K562 (cell line): Measurements from ENCODE around the gene SLC49A3. TPM values are rescaled to one million over a fixed set of nuclear protein-coding genes. Genes with fewer than 3 reads are reported as not detected.

Experiments
- BCL6 ChIP-seq: fragments of 250-450 bp; sonication (Bioruptor Pico); IDR thresholded peaks from 2 replicates; pipeline ENCODE4 v1.4.0; 2020
- BHLHE40 ChIP-seq: IDR thresholded peaks from 2 replicates; pipeline ENCODE4 v1.6.1; 2011; ENCODE audit warnings: low read length, improper control_type of control experiment
- COPS2 ChIP-seq: fragments of 450-650 bp; conservative IDR thresholded peaks from 2 replicates; pipeline ENCODE4 v1.6.1; 2016; ENCODE audit warnings: mild to moderate bottlenecking, moderate library complexity
- ESRRA ChIP-seq: fragments of 450-650 bp; IDR thresholded peaks from 2 replicates; pipeline ENCODE4 v1.6.1; 2014; ENCODE audit warnings: low read depth, mild to moderate bottlenecking, moderate library complexity, borderline replicate concordance
- FOXJ2 ChIP-seq: fragments of 200-800 bp; sonication (Bioruptor generic); IDR thresholded peaks from 2 replicates; pipeline ENCODE4 v1.6.1; 2016; ENCODE audit warnings: missing genetic modification characterization, missing compliant biosample characterization
- FOXK1 ChIP-seq: sonication (generic); formaldehyde crosslinking; IDR thresholded peaks from 2 replicates; pipeline ENCODE4 v1.8.0; 2022; ENCODE audit warnings: missing genetic modification reagents, mild to moderate bottlenecking, borderline replicate concordance
- HMG20B ChIP-seq: fragments of 250-450 bp; sonication (Bioruptor Pico); IDR thresholded peaks from 2 replicates; pipeline ENCODE4 v1.5.0; 2021; ENCODE audit warnings: mild to moderate bottlenecking
- JUN ChIP-seq, 2 experiments: sonication (generic) in 1 of 2; formaldehyde crosslinking in 1 of 2; IDR thresholded peaks; 2 replicates each; pipeline versions ENCODE4 v1.6.1 to v1.8.0; 2012 to 2022; ENCODE audit warnings: borderline replicate concordance in 2 of 2, mild to moderate bottlenecking in 2 of 2, improper control_type of control experiment in 1 of 2, low read depth in 1 of 2, low read length in 1 of 2, missing genetic modification reagents in 1 of 2
- MED1 ChIP-seq: sonication (generic); formaldehyde crosslinking; IDR thresholded peaks from 2 replicates; pipeline ENCODE4 v1.8.1; 2023; ENCODE audit warnings: missing genetic modification reagents, borderline replicate concordance
- NBN ChIP-seq: fragments of 450-650 bp; IDR thresholded peaks from 2 replicates; pipeline ENCODE4 v1.6.1; 2016; ENCODE audit warnings: low read depth, mild to moderate bottlenecking
- OTX1 ChIP-seq: fragments of 450-650 bp; formaldehyde crosslinking; IDR thresholded peaks from 2 replicates; pipeline ENCODE4 v1.4.0; 2022; ENCODE audit warnings: mild to moderate bottlenecking
- POLR2G ChIP-seq: fragments of 200-400 bp; formaldehyde crosslinking; IDR thresholded peaks from 2 replicates; pipeline ENCODE4 v1.6.1; 2017; ENCODE audit warnings: low read depth, mild to moderate bottlenecking, antibody characterized with exemption, low read length, moderate library complexity
- RCOR1 ChIP-seq, 2 experiments: IDR thresholded peaks; 2 replicates each; pipeline ENCODE4 v1.6.1; 2012; ENCODE audit warnings: low read depth in 2 of 2, low read length in 2 of 2, borderline replicate concordance in 1 of 2, improper control_type of control experiment in 1 of 2
- STAG1 ChIP-seq: sonication (generic); formaldehyde crosslinking; IDR thresholded peaks from 2 replicates; pipeline ENCODE4 v1.5.0; 2020; ENCODE audit warnings: missing genetic modification reagents, borderline replicate concordance
- ZNF445 ChIP-seq: fragments of 250-450 bp; sonication (Bioruptor Pico); IDR thresholded peaks from 2 replicates; pipeline ENCODE4 v1.4.0; 2020; ENCODE audit warnings: low read depth, mild to moderate bottlenecking, moderate library complexity
- ZNF609 ChIP-seq: sonication (generic); formaldehyde crosslinking; IDR thresholded peaks from 2 replicates; pipeline ENCODE4 v1.8.1; 2023; ENCODE audit warnings: missing genetic modification reagents, mild to moderate bottlenecking, borderline replicate concordance
- polyA plus RNA-seq, 8 experiments: library from polyadenylated mRNA; depleted of rRNA in 4 of 8; stranded (reverse) in 5 of 8; unstranded in 3 of 8; fragments of >200 nt; fragmentation: Nextera tagmentation in 2 of 8; fragmentation: Illumina TruSeq in 1 of 8; extraction: Ambion mirVana in 2 of 8; extraction: Trizol in 1 of 8; gene quantifications; 2 replicates each; pipeline versions ENCODE4 v1.2.1 to v1.2.3, GENCODE V29; 2011 to 2014; ENCODE audit warnings: inconsistent platforms in 1 of 8, missing spikeins in 1 of 8
- total RNA-seq, 7 experiments: library from RNA; depleted of rRNA in 6 of 7; stranded (reverse); fragments of >200 nt in 6 of 7; fragmentation: Illumina TruSeq in 2 of 7; extraction: Trizol in 2 of 7; gene quantifications; 2 replicates each; pipeline versions ENCODE4 v1.2.1 to v1.2.3, GENCODE V29; 2011 to 2021; ENCODE audit warnings: low replicate concordance in 1 of 7
- TF ChIP-seq, protein P1 (sequence below): fragments of 250-450 bp; sonication (Bioruptor Pico); IDR thresholded peaks from 2 replicates; pipeline ENCODE4 v1.8.0; 2022; ENCODE audit warnings: inconsistent platforms

Gene SLC49A3
- total and polyA plus RNA-seq, 9 of the 15 experiments (the other 6 are each of a cell fraction or from before 2014, with no cell fraction given) = 0.24 to 0.41 TPM; not detected in 7

DNA sequence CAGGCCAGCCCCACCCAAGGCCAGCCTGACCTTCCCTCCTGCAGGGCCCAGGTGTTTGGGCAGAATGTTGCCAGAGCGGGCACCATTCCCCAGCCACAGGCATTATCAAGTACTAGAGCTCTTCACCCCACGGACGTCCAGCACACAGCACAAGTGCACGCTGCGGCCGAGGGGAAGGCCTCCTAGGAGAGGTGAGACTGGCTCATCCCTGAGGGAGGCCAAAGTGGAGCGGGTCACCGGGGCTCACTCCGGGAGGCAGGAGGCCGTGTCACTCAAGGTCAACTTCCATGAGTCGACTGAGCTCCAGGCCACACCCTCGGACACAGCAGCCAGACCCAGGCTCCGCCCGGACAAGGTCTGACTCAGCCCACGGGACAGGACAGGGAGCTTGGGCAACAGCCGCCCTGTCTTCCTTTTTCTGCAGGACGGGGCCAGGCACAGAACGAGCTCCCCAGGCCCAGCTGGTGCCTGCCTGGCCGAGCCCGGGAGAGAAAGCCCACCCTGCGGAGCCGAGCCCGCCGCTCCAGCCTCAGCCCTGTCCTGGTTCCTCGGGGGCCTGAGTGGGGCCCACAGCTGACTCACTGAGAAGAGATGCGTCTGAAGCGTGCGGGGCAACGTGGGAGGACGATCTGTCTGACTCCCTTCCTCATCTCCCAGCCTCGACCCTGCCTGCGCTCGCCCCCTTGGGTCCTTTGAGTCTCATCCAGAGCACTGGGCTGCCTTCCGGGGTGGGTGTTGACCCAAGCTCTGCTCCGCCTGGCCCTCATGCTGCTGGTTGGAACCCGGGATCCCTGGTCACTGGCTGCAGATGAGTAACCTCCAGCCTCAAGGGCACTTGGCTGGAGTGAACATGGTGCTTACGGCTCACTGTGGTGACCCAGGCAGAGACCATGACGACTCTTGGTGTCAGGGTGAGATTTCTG is 1.6 kb downstream of the SLC49A3 start (continued):
- TF ChIP-seq, protein P1, sequence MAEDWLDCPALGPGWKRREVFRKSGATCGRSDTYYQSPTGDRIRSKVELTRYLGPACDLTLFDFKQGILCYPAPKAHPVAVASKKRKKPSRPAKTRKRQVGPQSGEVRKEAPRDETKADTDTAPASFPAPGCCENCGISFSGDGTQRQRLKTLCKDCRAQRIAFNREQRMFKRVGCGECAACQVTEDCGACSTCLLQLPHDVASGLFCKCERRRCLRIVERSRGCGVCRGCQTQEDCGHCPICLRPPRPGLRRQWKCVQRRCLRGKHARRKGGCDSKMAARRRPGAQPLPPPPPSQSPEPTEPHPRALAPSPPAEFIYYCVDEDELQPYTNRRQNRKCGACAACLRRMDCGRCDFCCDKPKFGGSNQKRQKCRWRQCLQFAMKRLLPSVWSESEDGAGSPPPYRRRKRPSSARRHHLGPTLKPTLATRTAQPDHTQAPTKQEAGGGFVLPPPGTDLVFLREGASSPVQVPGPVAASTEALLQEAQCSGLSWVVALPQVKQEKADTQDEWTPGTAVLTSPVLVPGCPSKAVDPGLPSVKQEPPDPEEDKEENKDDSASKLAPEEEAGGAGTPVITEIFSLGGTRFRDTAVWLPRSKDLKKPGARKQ (CRISPR knock-in tag) = no peak
- TF ChIP-seq POLR2G (peak; percentile 88), FOXK1 (peak; percentile 40; the same call in 1 of the 2 replicates), NBN (no peak), FOXJ2 (no peak), ESRRA (peak; percentile 99), JUN (IDR thresholded peaks at IDR 0.05; ENCODE audit: borderline replicate concordance, low read depth, low read length) (peak; percentile 82), JUN (CRISPR knock-in tag; IDR thresholded peaks at IDR 0.05; ENCODE audit: borderline replicate concordance) (no peak), COPS2 (no peak), MED1 (CRISPR knock-in tag) (no peak), STAG1 (no peak), BCL6 (CRISPR knock-in tag) (no peak), ZNF445 (CRISPR knock-in tag) (no peak), ZNF609 (CRISPR knock-in tag) (no peak), OTX1 (CRISPR knock-in tag) (no peak), RCOR1 (IDR thresholded peaks at IDR 0.05; ENCODE audit: borderline replicate concordance in 1 of 2, low read depth in 2 of 2, low read length in 2 of 2) (peak in 1 of 2 experiments; percentile 76; a peak in 3 of 4 replicates), HMG20B (CRISPR knock-in tag) (no peak), BHLHE40 (peak; percentile 61)
